Measurements from ENCODE around the gene EIF2B1.

GRCh38 chr12:123580772-123581171 is 52.7 kb downstream of the EIF2B1 start:
- TF ChIP-seq POLR2AphosphoS5 (IDR thresholded peaks at IDR 0.05; ENCODE audit: low read depth, low read length) (no peak), POLR2A (IDR thresholded peaks at IDR 0.05; ENCODE audit: low read depth, low read length) (no peak)
